GM12872 (cell line): ENCODE measurements around the gene STAC2.

ENCODE experiments used
- CTCF ChIP-seq: IDR thresholded peaks from 3 replicates; pipeline ENCODE4 v1.5.1; 2011; ENCODE audit warnings: low read depth, mild to moderate bottlenecking, low read length, moderate library complexity; ENCODE audit not compliant: insufficient read depth

Gene STAC2

GRCh38 chr17:39191750-39192510 lies 33.8 kb downstream of the STAC2 start:
- TF ChIP-seq CTCF, result no peak

- no peak for TF ChIP-seq CTCF
Observed at GRCh38 chr17:39187152-39187830, 38.5 kb downstream of the STAC2 start.

GRCh38 chr17:39186481-39187002 lies 39.2 kb downstream of the STAC2 start:
- no peak for TF ChIP-seq CTCF

GRCh38 chr17:39183720-39184119 lies 42.0 kb downstream of the STAC2 start:
- no peak for TF ChIP-seq CTCF

DNA sequence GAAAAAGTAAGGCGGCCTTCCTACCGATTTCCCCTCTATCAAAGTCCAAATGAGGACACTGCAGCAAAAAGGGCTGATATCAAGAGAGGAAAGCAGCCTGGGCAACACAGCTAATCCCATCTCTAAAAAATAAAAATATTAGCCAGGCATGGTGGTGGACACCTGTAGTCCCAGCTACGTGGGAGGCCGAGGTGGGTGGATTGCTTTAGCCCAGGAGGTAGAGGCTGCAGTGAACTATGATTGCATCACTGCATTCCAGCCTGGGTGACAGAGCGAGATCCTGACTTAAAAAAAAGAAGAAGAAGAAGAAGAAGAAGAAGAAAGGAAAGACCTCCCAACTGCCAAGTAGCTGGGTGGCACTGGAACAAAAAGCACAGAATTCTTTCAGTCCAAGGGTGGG lies 42.7 kb downstream of the STAC2 start:
- no peak for TF ChIP-seq CTCF

GRCh38 chr17:39181303-39181702 lies 44.4 kb downstream of the STAC2 start:
- no peak for TF ChIP-seq CTCF

DNA sequence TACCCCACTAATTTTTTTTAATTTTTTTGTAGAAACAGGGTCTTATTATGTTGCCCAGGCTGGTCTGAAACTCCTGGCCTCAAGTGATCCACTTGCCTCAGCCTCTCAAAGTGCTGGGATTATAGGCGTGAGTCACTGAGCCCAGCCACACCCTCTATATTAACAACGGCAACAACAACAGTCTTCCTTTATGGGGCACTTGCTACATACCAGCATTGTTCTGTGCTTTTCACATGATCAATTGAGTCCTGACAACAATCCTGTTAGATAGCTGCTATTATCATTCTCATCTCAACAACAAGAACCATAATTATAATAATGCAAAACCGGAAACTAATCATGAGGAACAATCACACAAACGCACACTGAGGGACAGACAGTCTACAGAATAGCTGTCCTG lies 47.2 kb downstream of the STAC2 start:
- TF ChIP-seq CTCF, result no peak
